GM12878 (cell line): Measurements from ENCODE around the gene SEMA4D. TPM values are rescaled to one million over a fixed set of nuclear protein-coding genes. Genes with fewer than 3 reads are reported as not detected.

Source experiments
- ATAC-seq: fragments of 200-7000 bp; cut with Tn5 transposase; 3 replicates; pipeline ENCODE4 v1.9.1; 2020; ENCODE audit warnings: mild to moderate bottlenecking, moderate library complexity
- BruUV-seq: library from RNA; stranded (reverse); fragments of 400-500 nt; replicated peaks from 2 replicates; lab custom pipeline; 2021; lab: Mats Ljungman, UMichigan
- CTCF ChIA-PET: fragments of 300-600 bp; sonication (Branson Sonifier 250); formaldehyde crosslinking; extraction: SDS; loops from one replicate; lab custom pipeline; 2021; ENCODE audit warnings: inconsistent platforms; lab: Yijun Ruan, JAX
- POLR2A ChIA-PET: fragments of 350-600 bp; formaldehyde crosslinking; extraction: SDS; loops from one replicate; lab custom pipeline; 2021; ENCODE audit warnings: inconsistent platforms; lab: Charles Lee
- RAD21 ChIA-PET: fragments of 300-600 bp; sonication (Branson Sonifier 250); formaldehyde crosslinking; loops from one replicate; lab custom pipeline; 2023; ENCODE audit warnings: antibody characterized with exemption; ENCODE audit not compliant: unreplicated experiment; lab: Charles Lee
- SMC1A ChIA-PET: fragments of 300-600 bp; sonication (Branson Sonifier 250); formaldehyde crosslinking; loops from one replicate; lab custom pipeline; 2023; ENCODE audit not compliant: unreplicated experiment, uncharacterized antibody; lab: Charles Lee
- DNase-seq: peaks from one replicate; pipeline ENCODE4 v3.0.0-alpha.2; 2011; ENCODE audit warnings: low read depth, low spot score
- FAIRE-seq: peaks from 3 replicates; lab custom pipeline; 2011; peaks lifted over from hg19 to GRCh38; lab: Jason Lieb, UNC
- H2AFZ ChIP-seq: 2 replicates; pipeline ENCODE4 v1.6.0; 2011; ENCODE audit warnings: low read depth, low read length, control low read depth; ENCODE audit not compliant: control insufficient read depth
- H3K27ac ChIP-seq: 2 replicates; pipeline ENCODE4 v1.5.1; 2011; ENCODE audit warnings: control low read depth; ENCODE audit not compliant: control insufficient read depth, insufficient read depth
- H3K27me3 ChIP-seq, 2 experiments: replicated peaks in 1 of 2; 2 replicates each; pipeline versions ENCODE4 v1.6.0 to v1.6.1; 2011; ENCODE audit warnings: low read length in 1 of 2; ENCODE audit not compliant: control insufficient read depth in 2 of 2, insufficient read depth in 2 of 2
- H3K36me3 ChIP-seq, 2 experiments: 2 replicates each; pipeline ENCODE4 v1.5.1; 2011; ENCODE audit warnings: low read length in 1 of 2; ENCODE audit not compliant: control insufficient read depth in 2 of 2, insufficient read depth in 2 of 2
- H3K4me1 ChIP-seq: 2 replicates; pipeline ENCODE4 v1.6.1; 2011; ENCODE audit warnings: mild to moderate bottlenecking, low read length, moderate library complexity, mixed read lengths; ENCODE audit not compliant: control insufficient read depth, insufficient read depth
- H3K4me2 ChIP-seq: 2 replicates; pipeline ENCODE4 v1.6.0; 2011; ENCODE audit warnings: control low read depth; ENCODE audit not compliant: control insufficient read depth, insufficient read depth
- H3K4me3 ChIP-seq: fragments of 200-600 bp; sonication (generic); 2 replicates; pipeline ENCODE4 v1.5.1; 2016
- H3K79me2 ChIP-seq: 2 replicates; pipeline ENCODE4 v1.6.0; 2011; ENCODE audit warnings: low read length; ENCODE audit not compliant: control insufficient read depth, insufficient read depth
- H3K9ac ChIP-seq: 2 replicates; pipeline ENCODE4 v1.8.0; 2011; ENCODE audit warnings: low read length, control low read depth, mixed read lengths; ENCODE audit not compliant: control insufficient read depth, insufficient read depth
- H3K9me3 ChIP-seq: replicated peaks from 3 replicates; pipeline ENCODE4 v1.5.1; 2011; ENCODE audit warnings: mild to moderate bottlenecking, low read length; ENCODE audit not compliant: control insufficient read depth, insufficient read depth
- H4K20me1 ChIP-seq: 2 replicates; pipeline ENCODE4 v1.6.0; 2011; ENCODE audit not compliant: control insufficient read depth, insufficient read depth
- CBFB ChIP-seq: IDR thresholded peaks from 2 replicates; pipeline ENCODE4 v1.6.1; 2016; ENCODE audit warnings: antibody characterized with exemption, low read depth
- CTCF ChIP-seq, 3 experiments: IDR thresholded peaks in 2 of 3; conservative IDR thresholded peaks in 1 of 3; 2 replicates each; pipeline ENCODE4 v1.5.1; 2011; ENCODE audit warnings: low read depth in 3 of 3, low read length in 3 of 3, mild to moderate bottlenecking in 3 of 3, control low read depth in 2 of 3, moderate library complexity in 2 of 3, inconsistent platforms in 1 of 3, mixed read lengths in 1 of 3; ENCODE audit not compliant: control insufficient read depth in 2 of 3, insufficient read depth in 1 of 3; ENCODE audit errors: extremely low read depth in 1 of 3
- FOXK2 ChIP-seq: fragments of 450-650 bp; IDR thresholded peaks from 2 replicates; pipeline ENCODE4 v1.6.1; 2017; ENCODE audit warnings: mild to moderate bottlenecking, moderate library complexity
- MLLT1 ChIP-seq: fragments of 450-650 bp; IDR thresholded peaks from 2 replicates; pipeline ENCODE4 v1.6.1; 2016; ENCODE audit warnings: mild to moderate bottlenecking
- POLR2AphosphoS5 ChIP-seq: IDR thresholded peaks from 2 replicates; pipeline ENCODE4 v1.6.1; 2011; ENCODE audit warnings: mild to moderate bottlenecking, low read length, inconsistent platforms
- SMARCA5 ChIP-seq: fragments of 450-650 bp; IDR thresholded peaks from 2 replicates; pipeline ENCODE4 v1.6.1; 2017; ENCODE audit warnings: mild to moderate bottlenecking
- TCF7 ChIP-seq: IDR thresholded peaks from 2 replicates; pipeline ENCODE4 v1.6.1; 2014; ENCODE audit warnings: antibody characterized with exemption, borderline replicate concordance
- ZNF207 ChIP-seq: fragments of 450-650 bp; IDR thresholded peaks from 2 replicates; pipeline ENCODE4 v1.6.1; 2014; ENCODE audit warnings: antibody characterized with exemption, mild to moderate bottlenecking, borderline replicate concordance
- WGBS: methylation state at CpG from one replicate; pipeline ENCODE4 v1.1.6; 2016; ENCODE audit warnings: low lambda C conversion rate; ENCODE audit not compliant: insufficient replicate concordance, insufficient coverage; ENCODE audit errors: missing lambda C conversion rate; 5-methylcytosine and 5-hydroxymethylcytosine counted together
- in situ Hi-C: fragments of 300-500 bp; cut with MboI; formaldehyde crosslinking; loops from 9 replicates; pipeline ENCODE4 v1.14.3; 2018; ENCODE audit warnings: mixed read lengths
- intact Hi-C: fragments of 100-400 bp; cut with micrococcal nuclease; formaldehyde crosslinking; loops from one replicate; pipeline ENCODE4 v1.14.2; 2022; ENCODE audit not compliant: unreplicated experiment
- polyA plus RNA-seq, 11 experiments: library from polyadenylated mRNA; depleted of rRNA in 4 of 11; unstranded in 6 of 11; stranded (reverse) in 5 of 11; fragments of >200 nt; fragmentation: Nextera tagmentation in 4 of 11; fragmentation: Illumina TruSeq in 1 of 11; extraction: Ambion mirVana in 4 of 11; extraction: Trizol in 1 of 11; gene quantifications; 1 replicate in 1 of 11; 2 replicates in 10 of 11; pipeline versions ENCODE4 v1.2.1 to v1.2.3, GENCODE V29; 2011 to 2016; ENCODE audit warnings: inconsistent platforms in 2 of 11, missing spikeins in 2 of 11, low read depth in 1 of 11
- total RNA-seq, 4 experiments: library from RNA; depleted of rRNA in 3 of 4; stranded (reverse); fragments of >200 nt in 3 of 4; fragmentation: Illumina TruSeq in 1 of 4; extraction: Trizol in 1 of 4; gene quantifications; 2 replicates each; pipeline versions ENCODE4 v1.2.1 to v1.2.3, GENCODE V29; 2013 to 2021

SEMA4D gene
- total and polyA plus RNA-seq, 10 of the 15 experiments (the other 5 are each of a cell fraction or from before 2014, with no cell fraction given): 15.1 to 136 (median 39.6) TPM

GRCh38 chr9:89372979-89373378, 124.9 kb downstream of the SEMA4D start:
- WGBS: 79% methylated on average over 8 of the region's 8 CpGs
- DNase-seq: no peak
- ChIA-PET RAD21 (interaction anchor here (2.3 kb wide), 1 partner anchor 176 kb away, joined by 7 read pairs; no protein-coding TSS in a partner anchor), CTCF (interaction anchor here (3.7 kb wide), 1 partner anchor 176 kb away, joined by 42 read pairs; no protein-coding TSS in a partner anchor), POLR2A (no interaction called here), SMC1A (interaction anchor here (1.3 kb wide), 1 partner anchor 176 kb away, joined by 5 read pairs; no protein-coding TSS in a partner anchor)
- TF ChIP-seq MLLT1 (no peak), POLR2AphosphoS5 (peak; percentile 8; the same call in 1 of the 2 replicates)
- FAIRE-seq: no peak
- Histone ChIP-seq H3K27me3 (no peaks in the 10 kb centered on the region), H2AFZ (no peak overlapping the region), H3K9ac (no peak overlapping the region), H3K27ac (no peak overlapping the region), H3K4me1 (peaks cover 15% of the 10 kb centered on the region), H3K36me3 (peaks cover 4 to 5% of the 10 kb centered on the region in 2 experiments; a peak in 3 of 4 replicates), H3K4me3 (no peak overlapping the region), H3K79me2 (no peaks in the 10 kb centered on the region), H4K20me1 (no peaks in the 10 kb centered on the region; the same call in 1 of the 2 replicates), H3K4me2 (no peak overlapping the region), H3K9me3 (no peaks in the 10 kb centered on the region)
- intact Hi-C loops: no loop called here
- BruUV-seq: no TSS peak
- in situ Hi-C loops: no loop called here
- ATAC-seq: peak; percentile 13

- Histone ChIP-seq H2AFZ (no peak overlapping the region), H3K4me2 (no peak overlapping the region), H4K20me1 (no peaks in the 10 kb centered on the region; the same call in 1 of the 2 replicates), H3K27me3 (no peaks in the 10 kb centered on the region), H3K9ac (no peak overlapping the region), H3K4me3 (no peak overlapping the region), H3K79me2 (no peaks in the 10 kb centered on the region), H3K9me3 (no peaks in the 10 kb centered on the region), H3K27ac (no peak overlapping the region), H3K36me3 (peaks cover 0 to 2% of the 10 kb centered on the region in 2 experiments; a peak in 3 of 4 replicates), H3K4me1 (peaks cover 15% of the 10 kb centered on the region)
- ChIA-PET POLR2A (no interaction called here), RAD21 (interaction anchor here (2.3 kb wide), 1 partner anchor 177 kb away, joined by 7 read pairs; no protein-coding TSS in a partner anchor), SMC1A (interaction anchor here (1.3 kb wide), 1 partner anchor 177 kb away, joined by 5 read pairs; no protein-coding TSS in a partner anchor), CTCF (no interaction called here)
- BruUV-seq: no TSS peak
- ATAC-seq (peak; percentile 34), DNase-seq (no peak), FAIRE-seq (no peak)
- intact Hi-C loops: no loop called here
- in situ Hi-C loops: no loop called here
- WGBS: 70% methylated on average over 12 of the region's 14 CpGs
- TF ChIP-seq FOXK2 (no peak), CBFB (no peak), ZNF207 (no peak), TCF7 (no peak), POLR2AphosphoS5 (peak; percentile 20; the same call in 1 of the 2 replicates), CTCF (IDR thresholded peaks at IDR 0.05 in 2 of 3, conservative IDR thresholded peaks at IDR 0.05 in 1 of 3; ENCODE audit: control insufficient read depth in 2 of 3, extremely low read depth in 1 of 3, insufficient read depth in 1 of 3, low read depth in 3 of 3, low read length in 3 of 3) (no peak), SMARCA5 (no peak)
Measured at GRCh38 chr9:89372230-89372816, 125.6 kb downstream of the SEMA4D start.
